RCC 7860 (cell line): Measurements from ENCODE around the gene AQP4.

Experiments used
- DNase-seq: peaks from one replicate; pipeline ENCODE4 v3.0.0-alpha.2; 2015; ENCODE audit warnings: low spot score
- FAIRE-seq: peaks from 2 replicates; lab custom pipeline; 2012; peaks lifted over from hg19 to GRCh38; lab: Jason Lieb, UNC

AQP4 gene

GRCh38 chr18:26865557-26865956, at the start of gene AQP4:
Gene AQP4 (minus strand): TSS chr18:26865707. CDS start chr18:26865689, 18 bp downstream.
- FAIRE-seq, result no peak
- DNase-seq, result no peak

GRCh38 chr18:26911840-26912239, 46.3 kb upstream of the AQP4 start:
- DNase-seq, result no peak
- peak; percentile 18 for FAIRE-seq

- FAIRE-seq (no peak), DNase-seq (no peak)
Observed at GRCh38 chr18:26909599-26910290, 44.2 kb upstream of the AQP4 start.

GRCh38 chr18:26908906-26909305, 43.4 kb upstream of the AQP4 start:
- FAIRE-seq (no peak), DNase-seq (no peak)

GRCh38 chr18:26902291-26902690, 36.8 kb upstream of the AQP4 start:
- DNase-seq (no peak), FAIRE-seq (no peak)

GRCh38 chr18:26901020-26901419, 35.5 kb upstream of the AQP4 start:
- DNase-seq (peak; percentile 27), FAIRE-seq (no peak)

GRCh38 chr18:26894426-26894825, 28.9 kb upstream of the AQP4 start:
- DNase-seq (no peak), FAIRE-seq (no peak)

- no peak for FAIRE-seq
- DNase-seq, result no peak
Observed at GRCh38 chr18:26893996-26894395, 28.5 kb upstream of the AQP4 start.

- DNase-seq (no peak), FAIRE-seq (no peak)
Observed at GRCh38 chr18:26888259-26888658, 22.8 kb upstream of the AQP4 start.

- FAIRE-seq (no peak), DNase-seq (no peak)
Observed at GRCh38 chr18:26875040-26875654, 9.6 kb upstream of the AQP4 start.

GRCh38 chr18:26874283-26874682, 8.8 kb upstream of the AQP4 start:
- FAIRE-seq (no peak), DNase-seq (no peak)

GRCh38 chr18:26869640-26870039, 4.1 kb upstream of the AQP4 start:
- DNase-seq (no peak), FAIRE-seq (no peak)

- FAIRE-seq (no peak), DNase-seq (no peak)
Observed at GRCh38 chr18:26868968-26869586, 3.6 kb upstream of the AQP4 start.

GRCh38 chr18:26867471-26867870, 2.0 kb upstream of the AQP4 start:
- FAIRE-seq, result no peak
- no peak for DNase-seq

- FAIRE-seq (no peak), DNase-seq (no peak)
Observed at GRCh38 chr18:26864658-26865057, 849 bp downstream of the AQP4 start.

GRCh38 chr18:26863921-26864497, 1.5 kb downstream of the AQP4 start:
- DNase-seq (no peak), FAIRE-seq (no peak)

- FAIRE-seq, result no peak
- DNase-seq, result no peak
Observed at GRCh38 chr18:26863122-26863879, 2.2 kb downstream of the AQP4 start.

- FAIRE-seq, result no peak
- DNase-seq, result no peak
Observed at GRCh38 chr18:26862084-26862483, 3.4 kb downstream of the AQP4 start.

GRCh38 chr18:26854292-26854881, 11.1 kb downstream of the AQP4 start:
- DNase-seq (no peak), FAIRE-seq (no peak)

GRCh38 chr18:26853401-26853800, 12.1 kb downstream of the AQP4 start:
- DNase-seq (no peak), FAIRE-seq (no peak)

- FAIRE-seq, result no peak
- DNase-seq, result no peak
Observed at GRCh38 chr18:26843760-26844159, 21.7 kb downstream of the AQP4 start.
